HG02571 (cell line): ENCODE measurements around the gene TAF11L5.
"Not testable (repeated sequence)": the region's sequence is repeated elsewhere in the genome, so short reads cannot be mapped to it uniquely, and the experiment has no call there.

Experiments used
- ATAC-seq: cut with Tn5 transposase; IDR thresholded peaks from one replicate; pipeline ENCODE4 v1.9.1; 2021; ENCODE audit warnings: mild to moderate bottlenecking, moderate library complexity; ENCODE audit not compliant: unreplicated experiment

TAF11L5 gene

GRCh38 chr5:17524935-17525334, at the start of gene TAF11L5:
Gene TAF11L5, plus strand, starts transcription at chr5:17525235.
- not testable (repeated sequence) for ATAC-seq

GRCh38 chr5:17477043-17477442, 48.0 kb upstream of the TAF11L5 start:
- ATAC-seq = no peak

DNA sequence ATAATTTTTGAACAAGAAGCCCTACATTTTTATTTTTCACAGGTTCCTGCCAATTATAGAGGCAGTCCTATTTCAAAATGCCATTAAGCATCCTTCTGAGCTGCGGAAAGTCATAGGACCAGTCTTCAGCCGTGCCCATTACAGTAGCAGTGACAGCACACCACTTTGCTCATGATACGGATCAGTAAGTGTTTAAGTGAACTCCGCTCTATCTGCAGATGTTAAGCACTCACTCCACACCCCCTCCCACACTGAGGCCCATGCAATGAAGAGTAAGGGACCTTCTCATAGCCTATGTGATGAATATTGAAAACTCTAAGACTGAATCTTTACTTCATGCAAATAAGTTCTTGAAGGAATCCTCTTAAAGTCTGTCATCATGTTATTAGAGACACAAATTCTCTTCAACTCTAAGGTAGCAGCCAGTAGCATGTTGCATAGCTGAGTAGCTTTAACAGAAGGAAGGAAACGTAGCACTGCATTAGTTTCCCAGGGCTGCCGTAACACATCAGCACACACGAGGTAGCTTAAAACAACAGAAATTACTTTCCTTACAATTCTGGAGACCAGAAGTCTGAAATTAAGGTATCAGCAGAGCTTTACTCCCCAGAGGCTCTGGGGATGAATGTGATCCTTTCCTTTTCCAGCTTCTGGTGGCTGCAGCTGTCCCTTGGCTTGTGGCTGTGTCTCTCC, 47.3 kb upstream of the TAF11L5 start:
- no peak for ATAC-seq

DNA sequence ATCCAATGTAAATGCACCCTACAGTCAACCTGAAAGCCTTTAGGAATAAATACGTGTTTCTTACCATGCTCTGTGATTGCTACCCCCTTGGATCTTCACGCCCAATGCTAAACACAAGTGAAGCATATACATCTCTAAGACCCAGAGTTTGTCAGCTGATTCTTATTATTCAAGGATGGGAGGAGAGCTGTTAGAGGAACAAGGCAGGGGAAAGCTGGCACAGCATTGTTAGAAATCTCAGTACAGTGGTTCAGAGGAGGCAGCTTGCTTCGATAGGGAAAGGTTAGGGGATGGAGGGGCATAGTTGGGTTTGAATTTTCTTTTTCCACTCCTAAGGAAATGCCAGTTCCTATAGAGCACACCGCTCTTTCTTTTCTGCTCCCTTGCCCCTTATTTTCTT, 43.7 kb upstream of the TAF11L5 start:
- no peak for ATAC-seq

DNA sequence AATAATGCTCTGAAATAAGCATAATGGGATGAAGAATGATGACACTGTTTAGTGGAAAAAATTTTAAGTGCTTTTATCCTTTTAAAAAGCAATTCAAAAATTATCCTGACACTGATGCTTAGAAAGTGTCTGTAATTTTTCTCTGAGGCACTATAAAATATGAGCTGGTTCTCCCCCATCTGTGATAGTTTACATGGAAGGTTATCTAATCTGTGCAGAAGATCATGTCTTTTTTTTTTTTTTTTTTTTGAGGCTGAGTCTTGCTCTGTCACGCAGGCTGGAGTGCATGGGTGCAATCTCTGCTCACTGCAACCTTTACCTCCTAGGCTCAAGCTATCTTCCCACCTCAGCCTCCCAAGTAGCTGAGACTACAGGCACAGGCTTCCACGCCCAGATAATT, 42.2 kb upstream of the TAF11L5 start:
- ATAC-seq = no peak

DNA sequence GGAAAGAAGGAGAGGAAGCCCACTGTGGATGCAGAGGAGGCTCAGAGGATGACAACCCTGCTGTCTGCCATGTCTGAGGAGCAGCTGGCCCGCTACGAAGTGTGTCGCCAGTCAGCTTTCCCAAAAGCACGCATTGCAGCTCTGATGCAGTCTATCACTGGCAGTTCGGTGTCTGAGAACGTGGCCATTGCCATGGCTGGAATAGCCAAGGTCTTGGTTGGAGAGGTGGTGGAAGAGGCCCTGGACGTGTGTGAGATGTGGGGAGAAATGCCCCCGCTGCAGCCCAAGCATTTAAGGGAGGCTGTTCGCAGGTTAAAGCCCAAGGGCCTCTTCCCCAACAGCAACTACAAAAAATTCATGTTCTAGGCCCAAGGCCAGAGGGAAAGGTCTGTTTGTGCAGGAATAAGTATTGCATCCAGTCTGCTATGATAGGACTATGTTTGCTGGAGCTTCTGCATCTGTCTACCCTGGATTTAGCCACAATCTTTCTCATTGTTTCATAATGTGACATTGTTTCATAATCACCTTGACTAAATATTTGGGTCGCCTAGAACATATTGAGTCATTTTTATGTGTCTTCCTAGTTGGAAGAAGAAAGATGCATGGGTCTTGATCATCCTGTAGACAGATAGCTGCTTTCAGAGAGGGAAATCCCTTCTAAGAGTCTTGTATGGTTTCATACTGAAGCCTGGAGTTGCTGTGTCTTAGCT, 38.4 kb upstream of the TAF11L5 start:
- not testable (repeated sequence) for ATAC-seq

DNA sequence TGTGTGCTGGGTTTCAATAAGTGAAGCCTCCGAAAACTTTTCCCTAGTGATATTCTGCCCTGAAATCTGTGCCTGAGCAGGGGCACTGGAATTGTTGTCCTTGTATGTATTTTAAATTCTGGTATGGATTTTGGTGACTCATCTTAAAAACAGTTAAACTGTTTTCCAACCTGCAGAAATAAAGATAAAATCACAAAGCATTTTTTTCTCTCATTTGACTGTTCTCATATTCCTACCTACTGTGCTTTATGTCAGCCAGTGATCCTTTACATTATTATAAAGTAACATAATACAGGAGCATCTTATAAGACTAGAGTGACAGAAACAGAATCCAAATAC, 37.9 kb upstream of the TAF11L5 start:
- no peak for ATAC-seq

DNA sequence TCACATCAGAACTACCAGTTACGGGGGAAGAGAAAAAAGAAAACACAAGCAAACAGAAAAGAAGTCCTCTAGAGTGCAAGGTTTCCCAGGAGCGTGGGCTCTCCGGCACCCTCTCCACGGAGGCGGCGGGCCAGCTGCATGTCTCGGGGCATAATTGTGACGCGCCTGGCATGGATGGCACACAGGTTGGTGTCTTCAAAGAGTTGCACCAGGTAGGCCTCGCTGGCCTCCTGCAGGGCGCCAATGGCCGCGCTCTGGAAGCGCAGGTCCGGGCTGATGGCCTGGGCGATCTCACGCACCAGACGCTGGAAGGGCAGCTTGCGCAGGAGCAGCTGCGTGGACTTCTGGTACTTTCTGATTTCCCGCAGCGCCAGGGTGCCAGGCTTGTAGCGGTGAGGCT, 33.8 kb upstream of the TAF11L5 start:
- ATAC-seq = not testable (repeated sequence)

GRCh38 chr5:17492770-17493169, 32.3 kb upstream of the TAF11L5 start:
- no peak for ATAC-seq

DNA sequence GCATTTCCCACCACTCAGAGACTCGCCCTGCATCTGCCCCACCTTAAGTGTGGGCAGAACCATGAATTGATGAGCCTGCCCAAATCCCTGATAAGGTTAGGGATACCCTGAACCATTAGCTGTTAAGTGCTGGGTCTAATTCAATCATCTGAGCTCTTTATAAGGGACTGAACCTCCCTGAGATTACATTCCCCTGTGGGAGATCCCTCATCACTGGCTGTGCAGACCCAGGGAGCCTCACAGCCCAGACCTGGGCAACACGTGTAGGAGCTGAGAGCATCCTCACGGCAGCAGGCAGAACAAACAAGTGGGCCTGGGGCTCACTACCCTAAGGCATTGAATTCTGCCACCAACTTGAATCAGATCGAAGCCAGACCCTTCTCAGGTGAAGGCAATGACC, 27.6 kb upstream of the TAF11L5 start:
- ATAC-seq = no peak

DNA sequence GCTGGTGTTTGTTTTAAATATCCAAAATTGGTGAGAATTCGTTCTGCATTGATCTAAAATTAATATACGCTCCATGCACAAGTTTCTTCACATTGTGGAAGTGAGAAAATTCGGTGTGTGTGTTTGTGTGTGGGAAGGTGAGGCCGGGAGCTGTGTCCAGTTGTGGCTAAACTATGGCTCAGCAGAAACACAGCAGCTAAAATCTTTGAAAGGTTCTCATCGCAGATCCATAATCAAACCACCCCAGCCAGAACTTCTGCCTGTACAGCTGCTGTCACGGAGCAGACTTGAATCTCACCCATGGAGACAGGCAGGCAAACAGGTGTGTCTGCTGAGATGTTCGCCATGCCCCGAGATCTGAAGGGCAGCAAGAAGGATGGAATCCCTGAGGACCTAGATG, 27.1 kb upstream of the TAF11L5 start, which contains the start of gene TAF11L2:
Gene TAF11L2 (plus strand): TSS at position 301 of the 400 bp plus-strand sequence.
- ATAC-seq = not testable (repeated sequence)

DNA sequence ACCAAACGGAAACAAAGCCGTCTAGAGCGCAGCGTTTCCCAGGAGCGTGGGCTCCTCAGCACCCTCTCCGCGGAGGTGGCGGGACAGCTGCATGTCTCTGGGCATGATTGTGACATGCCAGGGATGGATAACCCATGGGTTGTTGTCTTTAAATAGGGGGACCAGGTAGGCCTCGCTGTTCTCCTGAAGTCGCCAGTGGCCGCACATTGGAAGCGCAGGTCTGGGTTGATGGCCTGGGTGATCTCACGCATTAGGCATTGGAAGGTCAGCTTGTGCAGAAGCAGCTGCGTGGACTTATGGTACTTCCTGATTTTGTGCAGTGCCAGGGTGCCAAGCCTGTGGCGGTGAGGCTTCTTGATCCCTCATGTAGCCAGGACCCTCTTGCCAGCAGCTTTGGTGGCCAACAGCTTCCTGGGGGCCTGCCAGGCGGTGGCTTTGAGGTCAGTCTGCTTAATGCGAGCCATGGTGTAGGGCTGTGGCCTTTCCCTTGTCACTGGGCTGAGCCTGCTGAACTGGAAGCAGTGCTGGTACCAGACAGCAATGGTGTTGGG, 13.2 kb upstream of the TAF11L5 start:
- ATAC-seq = no peak

DNA sequence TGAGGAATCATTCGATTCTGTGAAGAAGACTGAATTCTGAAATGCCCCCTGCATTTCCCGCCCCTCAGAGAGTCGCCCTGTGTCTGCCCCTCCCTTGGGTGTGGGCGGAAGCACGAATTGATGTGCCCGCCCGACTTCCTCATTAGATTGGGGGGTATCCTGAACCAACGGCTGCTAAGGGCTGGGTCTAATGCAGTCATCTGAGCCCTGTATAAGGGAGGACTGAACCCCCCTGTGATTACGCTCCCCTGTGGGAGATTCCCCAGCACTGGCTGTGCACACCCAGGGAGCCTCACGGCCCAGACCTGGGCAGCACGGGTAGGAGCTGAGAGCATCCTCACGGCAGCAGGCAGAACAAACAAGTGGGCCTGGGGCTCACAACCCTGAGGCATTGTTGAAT, 7.5 kb upstream of the TAF11L5 start:
- ATAC-seq = not testable (repeated sequence)

- ATAC-seq = not testable (repeated sequence)
These were observed 7.0 kb upstream of the TAF11L5 start, which contains the start of gene TAF11L3 for GRCh38 chr5:17518067-17518466. Gene TAF11L3, plus strand, starts transcription at chr5:17518367.

DNA sequence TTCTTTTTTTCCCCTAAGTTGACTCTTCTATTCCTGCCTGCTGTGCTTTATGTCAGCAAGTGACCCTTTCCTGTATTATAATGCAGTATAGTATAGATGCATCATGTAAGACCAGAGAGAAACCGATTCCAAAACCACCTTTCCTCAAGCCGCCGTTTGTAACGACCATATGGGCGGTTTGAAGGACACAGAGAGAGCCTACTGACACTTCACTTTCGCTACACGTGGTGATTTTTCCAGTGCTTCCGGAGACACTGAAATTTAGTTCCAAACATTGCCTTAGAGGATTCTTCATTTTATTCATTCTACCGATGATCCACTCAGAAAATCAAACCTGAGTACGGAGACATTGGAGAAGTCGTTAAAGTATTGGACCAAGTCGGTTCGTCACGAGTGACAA, 5.5 kb upstream of the TAF11L5 start:
- ATAC-seq = not testable (repeated sequence)

GRCh38 chr5:17521501-17521900, 3.5 kb upstream of the TAF11L5 start, which contains the start of gene TAF11L4:
Gene TAF11L4, plus strand, starts transcription at chr5:17521801.
- not testable (repeated sequence) for ATAC-seq

GRCh38 chr5:17526504-17526903, 1.5 kb downstream of the TAF11L5 start:
- ATAC-seq = not testable (repeated sequence)

DNA sequence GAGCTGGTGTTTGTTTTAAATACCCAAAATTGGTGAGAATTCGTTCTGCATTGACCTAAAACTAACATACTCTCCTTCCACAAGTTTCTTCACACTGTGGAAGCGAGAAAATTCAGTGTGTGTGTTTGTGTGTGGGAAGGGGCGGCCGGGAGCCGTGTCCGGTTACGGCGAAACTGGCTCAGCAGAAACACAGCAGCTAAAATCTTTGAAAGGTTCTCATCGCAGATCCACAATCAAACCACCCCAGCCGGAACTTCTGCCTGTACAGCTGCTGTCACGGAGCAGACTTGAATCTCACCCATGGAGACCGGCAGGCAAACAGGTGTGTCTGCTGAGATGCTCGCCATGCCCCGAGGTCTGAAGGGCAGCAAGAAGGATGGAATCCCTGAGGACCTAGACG, 3.3 kb downstream of the TAF11L5 start, which contains the start of gene TAF11L6:
Gene TAF11L6 (plus strand): TSS at position 301 of the 400 bp plus-strand sequence.
- not testable (repeated sequence) for ATAC-seq
